ENCODE results near the gene TMEM150A. TPM values are rescaled to one million over a fixed set of nuclear protein-coding genes. Genes with fewer than 3 reads are reported as not detected.
A peak's percentile ranks its signal among the peaks of the same experiment; 100 is the strongest.

Gene TMEM150A
- polyA plus RNA-seq, 2 of the 4 experiments (the other 2 are of a cell fraction) = 8.5 to 10.9 TPM

DNA sequence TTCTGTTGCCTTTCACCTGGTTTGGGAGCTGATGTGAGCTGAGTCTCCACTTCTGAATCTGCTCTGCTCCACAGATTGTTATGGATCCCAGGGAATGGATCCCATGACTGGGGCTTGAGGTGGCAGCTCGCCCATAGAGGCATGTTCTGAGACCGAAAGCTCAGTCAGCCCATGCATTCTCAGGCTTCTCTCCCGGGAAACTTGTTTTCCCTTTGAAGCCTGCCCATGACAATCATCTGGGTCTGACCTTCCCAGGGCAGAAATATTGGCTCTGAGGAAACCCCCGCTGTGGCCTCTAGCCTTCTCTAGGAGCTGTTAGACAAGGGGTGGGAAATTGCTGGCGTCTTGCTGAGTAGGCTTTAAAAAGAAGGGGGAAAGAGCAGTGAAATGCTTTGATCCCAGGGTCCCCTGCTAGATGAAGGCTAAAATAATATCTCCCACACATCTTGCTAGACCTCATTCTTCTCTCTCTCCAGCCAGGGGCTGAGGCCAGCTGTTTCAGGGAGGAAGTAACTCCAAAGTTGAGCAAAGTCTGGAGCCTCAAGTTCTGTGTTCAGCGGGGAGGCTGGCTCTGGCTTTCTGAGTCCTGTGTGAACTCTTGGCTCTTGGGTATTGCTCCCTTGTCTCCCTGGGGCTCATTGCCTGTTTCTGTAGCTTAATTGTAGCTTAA is 23.1 kb downstream of the TMEM150A start:
- ATAC-seq = no peak
- CTCF ChIA-PET = interaction anchor here (0.7 to 1.5 kb wide), 4 partner anchors 9 to 58 kb away, joined by 3 to 4 read pairs (median 4); no protein-coding TSS in a partner anchor
- no peak overlapping the region for H3K4me3 ChIP-seq
- no peak for DNase-seq (ENCODE audit: low read depth in 1 of 2, low spot score in 1 of 2)
- H3K4me2 ChIP-seq = no peak overlapping the region
- H3K27ac ChIP-seq = no peak overlapping the region
- no peak for FAIRE-seq
- no peaks in the 10 kb centered on the region for H3K9me3 ChIP-seq
- POLR2A ChIA-PET = interaction anchor here (0.9 kb wide), 1 partner anchor 16 kb away, joined by 3 read pairs; the partner anchor contains the start of gene RNF181
- WGBS (ENCODE audit: missing lambda C conversion rate) = 76% methylated on average over 6 of the region's 6 CpGs
- H3K4me1 ChIP-seq = peaks cover 7% of the 10 kb centered on the region
- TF ChIP-seq MYC (IDR thresholded peaks at IDR 0.05; ENCODE audit: borderline replicate concordance, low read length) (no peak), MAFK (IDR thresholded peaks at IDR 0.05; ENCODE audit: partially characterized antibody) (peak; percentile 11)

DNA sequence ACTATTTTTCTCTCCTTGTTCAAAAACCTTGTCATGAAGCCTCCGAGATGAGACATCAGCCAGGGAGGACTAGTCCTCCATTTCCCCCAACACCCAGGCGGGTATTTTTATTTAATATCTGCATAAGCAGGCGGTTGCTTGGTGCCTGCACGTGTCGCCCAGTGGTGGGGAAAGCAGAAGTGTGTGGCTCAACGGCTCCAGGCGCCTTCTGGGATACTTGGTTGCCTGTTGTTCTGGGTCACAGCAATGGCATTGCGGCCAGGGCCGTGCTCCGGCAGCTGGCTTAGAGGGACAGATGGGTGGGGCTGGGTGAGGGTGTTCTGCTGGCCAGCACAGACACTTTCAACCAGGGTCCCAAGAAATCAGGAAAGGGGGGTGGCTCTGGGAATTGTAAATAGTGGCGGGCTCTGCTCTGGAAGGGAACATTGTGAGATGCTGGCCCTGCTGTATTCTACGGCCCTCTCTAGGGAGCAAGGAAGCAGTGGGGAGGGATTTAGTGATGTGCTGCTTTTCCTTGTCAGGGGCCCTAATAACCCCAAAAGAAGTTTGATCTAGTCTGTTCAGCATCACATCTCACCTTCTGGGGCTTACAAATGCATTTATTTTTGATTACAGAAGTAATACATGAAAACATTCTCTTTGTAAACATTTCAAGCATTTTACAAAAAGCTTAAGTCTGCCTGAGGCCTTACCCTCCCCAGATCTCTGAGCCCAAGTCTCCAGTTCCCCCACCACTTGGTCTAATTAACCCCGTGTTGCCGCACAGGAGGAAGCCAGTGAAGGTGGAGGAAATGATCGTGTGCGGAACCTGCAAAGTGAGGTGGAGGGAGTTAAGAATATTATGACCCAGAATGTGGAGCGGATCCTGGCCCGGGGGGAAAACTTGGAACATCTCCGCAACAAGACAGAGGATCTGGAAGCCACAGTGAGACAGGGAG is 24.0 kb downstream of the TMEM150A start:
- DNase-seq (ENCODE audit: low read depth in 1 of 2, low spot score in 1 of 2) (no peak), ATAC-seq (0 out of 6 replicates have a peak, but pooled peaks of 1 of the 2 experiments have one; percentile 8), FAIRE-seq (no peak)
- POLR2A ChIA-PET = no interaction called here
- no peak for TF ChIP-seq CEBPB (IDR thresholded peaks at IDR 0.05)
- no peak for TF ChIP-seq BHLHE40 (IDR thresholded peaks at IDR 0.05; ENCODE audit: low read depth, low read length)
- CTCF ChIA-PET = interaction anchor here (0.7 to 1.5 kb wide), 3 partner anchors 12 to 26 kb away, joined by 3 to 4 read pairs (median 3); no protein-coding TSS in a partner anchor
- WGBS (ENCODE audit: missing lambda C conversion rate) = 88% methylated on average over 19 of the region's 19 CpGs
- Histone ChIP-seq H3K4me1 (peaks cover 5% of the 10 kb centered on the region; the same call in 1 of the 3 replicates), H3K4me3 (no peak overlapping the region), H3K9me3 (no peaks in the 10 kb centered on the region), H3K27ac (no peak overlapping the region), H3K4me2 (peak overlapping the region; percentile 62)

DNA sequence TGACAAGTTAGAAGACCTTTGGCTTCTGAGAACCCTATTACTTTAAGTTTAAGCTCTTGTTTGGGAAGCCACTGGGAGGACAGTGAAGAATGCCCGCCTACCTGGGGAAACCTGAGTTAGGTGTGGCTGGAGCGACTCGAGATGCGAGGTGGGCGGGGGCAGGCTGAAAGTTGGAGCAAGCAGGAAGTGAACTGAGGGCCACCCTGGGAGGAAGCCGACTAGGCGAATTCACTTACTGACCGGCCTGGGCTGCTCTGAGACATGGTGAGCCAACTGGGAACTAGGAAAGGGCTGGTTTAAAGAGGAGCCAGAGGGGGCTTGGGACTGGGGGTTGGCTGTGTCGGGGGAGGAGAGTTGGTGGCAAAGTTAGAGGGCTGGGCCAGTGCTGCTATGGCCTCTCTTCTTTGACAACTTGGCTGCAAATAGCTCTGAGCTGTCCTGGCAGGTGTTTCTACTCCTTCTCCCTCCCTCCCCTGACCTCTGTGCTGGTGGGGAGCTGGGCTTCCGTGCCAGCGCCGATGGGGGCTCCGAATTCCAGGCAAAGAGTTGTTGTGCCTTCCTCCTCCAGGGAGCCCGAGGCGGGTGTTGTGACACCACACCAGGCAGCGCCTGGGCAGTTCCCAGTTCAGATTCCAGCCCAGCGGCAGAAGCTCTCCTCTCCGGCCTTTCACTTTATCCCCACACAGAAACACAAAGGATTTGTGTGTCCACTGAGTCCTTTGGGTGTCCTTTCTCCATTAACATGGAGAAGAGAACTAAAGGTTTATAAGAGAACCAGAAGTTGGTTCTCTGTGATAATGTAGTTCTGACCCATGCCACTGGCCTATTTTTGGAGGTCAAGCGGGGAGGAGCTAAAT is 24.9 kb downstream of the TMEM150A start, which contains the start of gene VAMP8:
VAMP8 (plus strand) TSS at position 201 of the 857 bp plus-strand sequence; CDS start at position 262, 61 bp downstream.
- TF ChIP-seq MAFK (IDR thresholded peaks at IDR 0.05; ENCODE audit: partially characterized antibody) (peak; percentile 46), HOXA7 (CRISPR knock-in tag; IDR thresholded peaks at IDR 0.05) (no peak)
- DNase-seq (ENCODE audit: low read depth in 1 of 2, low spot score in 1 of 2) = peak in 1 of 2 experiments; percentile 40
- peak; percentile 60 to 79 for ATAC-seq
- H3K4me2 ChIP-seq = peak within 1 kb of the TSS; percentile 62
- H3K4me3 ChIP-seq = peak within 1 kb of the TSS; percentile 29
- peak within 1 kb of the TSS; percentile 52 to 65 for H3K27ac ChIP-seq
- CTCF ChIA-PET = interaction anchor here (0.6 to 1.5 kb wide), 4 partner anchors 25 to 156 kb away, joined by 3 to 4 read pairs (median 3); partner anchors contain the start of gene USP39
- WGBS (ENCODE audit: missing lambda C conversion rate) = 58% methylated on average over 19 of the region's 19 CpGs
- H3K9me3 ChIP-seq = no peaks in the 10 kb centered on the region
- peaks cover 5% of the 10 kb centered on the region; the same call in 1 of the 3 replicates for H3K4me1 ChIP-seq
- no peak for FAIRE-seq
- POLR2A ChIA-PET = no interaction called here

DNA sequence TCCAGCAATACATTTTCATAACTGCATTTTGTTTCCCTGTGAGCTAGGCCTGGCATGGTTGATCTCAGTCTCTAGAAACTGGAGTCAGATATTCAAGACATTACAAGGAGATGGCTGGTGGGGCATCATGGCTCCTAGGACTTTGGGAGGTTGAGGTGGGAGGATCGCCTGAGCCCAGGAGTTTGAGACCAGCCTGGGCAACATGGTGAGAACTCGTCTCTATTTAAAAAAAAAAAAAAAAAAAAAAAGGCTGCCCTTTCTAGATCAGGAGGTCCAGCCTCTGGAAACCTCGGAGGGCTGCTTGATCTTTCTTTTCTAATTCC is 25.5 kb downstream of the TMEM150A start:
- no peak for DNase-seq (ENCODE audit: low read depth in 1 of 2, low spot score in 1 of 2)
- WGBS (ENCODE audit: missing lambda C conversion rate) = 64% methylated on average over 3 of the region's 3 CpGs
- ChIA-PET POLR2A (no interaction called here), CTCF (interaction anchor here (0.6 to 1.5 kb wide), 4 partner anchors 14 to 156 kb away, joined by 3 to 4 read pairs (median 4); partner anchors contain the start of gene USP39)
- Histone ChIP-seq H3K9me3 (no peaks in the 10 kb centered on the region), H3K4me2 (peak overlapping the region; percentile 62), H3K27ac (peak overlapping the region; percentile 52 to 65; a peak in 5 of 6 replicates), H3K4me1 (peaks cover 5% of the 10 kb centered on the region; the same call in 1 of the 3 replicates), H3K4me3 (no peak overlapping the region)
- no peak for ATAC-seq
- TF ChIP-seq, protein P1, sequence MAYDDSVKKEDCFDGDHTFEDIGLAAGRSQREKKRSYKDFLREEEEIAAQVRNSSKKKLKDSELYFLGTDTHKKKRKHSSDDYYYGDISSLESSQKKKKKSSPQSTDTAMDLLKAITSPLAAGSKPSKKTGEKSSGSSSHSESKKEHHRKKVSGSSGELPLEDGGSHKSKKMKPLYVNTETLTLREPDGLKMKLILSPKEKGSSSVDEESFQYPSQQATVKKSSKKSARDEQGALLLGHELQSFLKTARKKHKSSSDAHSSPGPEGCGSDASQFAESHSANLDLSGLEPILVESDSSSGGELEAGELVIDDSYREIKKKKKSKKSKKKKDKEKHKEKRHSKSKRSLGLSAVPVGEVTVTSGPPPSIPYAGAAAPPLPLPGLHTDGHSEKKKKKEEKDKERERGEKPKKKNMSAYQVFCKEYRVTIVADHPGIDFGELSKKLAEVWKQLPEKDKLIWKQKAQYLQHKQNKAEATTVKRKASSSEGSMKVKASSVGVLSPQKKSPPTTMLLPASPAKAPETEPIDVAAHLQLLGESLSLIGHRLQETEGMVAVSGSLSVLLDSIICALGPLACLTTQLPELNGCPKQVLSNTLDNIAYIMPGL (CRISPR knock-in tag; IDR thresholded peaks at IDR 0.05; ENCODE audit: borderline replicate concordance) = no peak
- TF ChIP-seq, protein P2, sequence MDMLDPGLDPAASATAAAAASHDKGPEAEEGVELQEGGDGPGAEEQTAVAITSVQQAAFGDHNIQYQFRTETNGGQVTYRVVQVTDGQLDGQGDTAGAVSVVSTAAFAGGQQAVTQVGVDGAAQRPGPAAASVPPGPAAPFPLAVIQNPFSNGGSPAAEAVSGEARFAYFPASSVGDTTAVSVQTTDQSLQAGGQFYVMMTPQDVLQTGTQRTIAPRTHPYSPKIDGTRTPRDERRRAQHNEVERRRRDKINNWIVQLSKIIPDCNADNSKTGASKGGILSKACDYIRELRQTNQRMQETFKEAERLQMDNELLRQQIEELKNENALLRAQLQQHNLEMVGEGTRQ (IDR thresholded peaks at IDR 0.05) = no peak
- TF ChIP-seq RARB (CRISPR knock-in tag; IDR thresholded peaks at IDR 0.05) = no peak
- TF ChIP-seq, protein P3, sequence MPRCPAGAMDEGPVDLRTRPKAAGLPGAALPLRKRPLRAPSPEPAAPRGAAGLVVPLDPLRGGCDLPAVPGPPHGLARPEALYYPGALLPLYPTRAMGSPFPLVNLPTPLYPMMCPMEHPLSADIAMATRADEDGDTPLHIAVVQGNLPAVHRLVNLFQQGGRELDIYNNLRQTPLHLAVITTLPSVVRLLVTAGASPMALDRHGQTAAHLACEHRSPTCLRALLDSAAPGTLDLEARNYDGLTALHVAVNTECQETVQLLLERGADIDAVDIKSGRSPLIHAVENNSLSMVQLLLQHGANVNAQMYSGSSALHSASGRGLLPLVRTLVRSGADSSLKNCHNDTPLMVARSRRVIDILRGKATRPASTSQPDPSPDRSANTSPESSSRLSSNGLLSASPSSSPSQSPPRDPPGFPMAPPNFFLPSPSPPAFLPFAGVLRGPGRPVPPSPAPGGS (IDR thresholded peaks at IDR 0.05) = no peak
- no peak for TF ChIP-seq FOSL2 (IDR thresholded peaks at IDR 0.05)
- no peak for TF ChIP-seq FOSL2 (CRISPR knock-in tag; IDR thresholded peaks at IDR 0.05)
- no peak for TF ChIP-seq CHD4 (IDR thresholded peaks at IDR 0.05; ENCODE audit: borderline replicate concordance)
- FAIRE-seq = no peak
